Mesenchymal stem cell (in vitro differentiated cells and primary cell): Measurements from ENCODE around the gene COL4A2.

Experiments
- DNase-seq: peaks from one replicate; pipeline ENCODE4 v3.0.0-alpha.2; 2013
- H2AFZ ChIP-seq: one replicate; pipeline ENCODE4 v1.6.1; 2013; ENCODE audit warnings: low read depth, mild to moderate bottlenecking, control low read depth, inconsistent platforms, low read length, moderate library complexity
- H2AK5ac ChIP-seq: 2 replicates; pipeline ENCODE4 v1.6.1; 2013; ENCODE audit warnings: low read length, moderate library complexity, mild to moderate bottlenecking, inconsistent platforms; ENCODE audit not compliant: severe bottlenecking
- H2BK120ac ChIP-seq: one replicate; pipeline ENCODE4 v1.6.1; 2013; ENCODE audit warnings: low read depth, mild to moderate bottlenecking, inconsistent platforms, low read length, moderate library complexity
- H2BK12ac ChIP-seq, 2 experiments: one replicate each; pipeline ENCODE4 v1.6.1; 2013; ENCODE audit warnings: inconsistent platforms in 2 of 2, low read length in 2 of 2, mild to moderate bottlenecking in 2 of 2, moderate library complexity in 2 of 2, control low read depth in 1 of 2
- H2BK15ac ChIP-seq: one replicate; pipeline ENCODE4 v1.6.1; 2013; ENCODE audit warnings: mild to moderate bottlenecking, low read depth, inconsistent platforms; ENCODE audit not compliant: poor library complexity, severe bottlenecking
- H2BK5ac ChIP-seq: 2 replicates; pipeline ENCODE4 v1.6.1; 2013; ENCODE audit warnings: low read depth, mild to moderate bottlenecking, low read length, control low read depth, inconsistent platforms; ENCODE audit not compliant: poor library complexity, severe bottlenecking
- H3K14ac ChIP-seq, 2 experiments: one replicate each; pipeline ENCODE4 v1.6.1; 2013; ENCODE audit warnings: inconsistent platforms in 2 of 2, low read length in 2 of 2, control low read depth in 1 of 2, mild to moderate bottlenecking in 1 of 2, moderate library complexity in 1 of 2
- H3K18ac ChIP-seq, 2 experiments: one replicate each; pipeline ENCODE4 v1.6.1; 2013; ENCODE audit warnings: inconsistent platforms in 2 of 2, low read length in 2 of 2, control low read depth in 1 of 2, low read depth in 1 of 2, mild to moderate bottlenecking in 1 of 2
- H3K23ac ChIP-seq, 2 experiments: one replicate each; pipeline ENCODE4 v1.6.1; 2013; ENCODE audit warnings: inconsistent platforms in 2 of 2, low read length in 2 of 2, mild to moderate bottlenecking in 2 of 2, moderate library complexity in 2 of 2, control low read depth in 1 of 2
- H3K27ac ChIP-seq: 2 replicates; pipeline ENCODE4 v1.5.1; 2013; ENCODE audit warnings: mild to moderate bottlenecking, moderate library complexity, low read length, control low read depth, inconsistent platforms; ENCODE audit not compliant: poor library complexity, severe bottlenecking
- H3K27me3 ChIP-seq, 2 experiments: 2 replicates each; pipeline versions ENCODE4 v1.6.1 to v1.7.0; 2013; ENCODE audit warnings: low read length in 2 of 2, mild to moderate bottlenecking in 2 of 2, moderate library complexity in 2 of 2, control low read depth in 1 of 2, inconsistent platforms in 1 of 2; ENCODE audit not compliant: control insufficient read depth in 1 of 2, insufficient read depth in 1 of 2
- H3K36me3 ChIP-seq, 2 experiments: 2 replicates each; pipeline versions ENCODE4 v1.6.1 to v1.7.0; 2013; ENCODE audit warnings: low read length in 2 of 2, control low read depth in 1 of 2, inconsistent platforms in 1 of 2, low read depth in 1 of 2, mild to moderate bottlenecking in 1 of 2; ENCODE audit not compliant: insufficient read depth in 2 of 2, control insufficient read depth in 1 of 2
- H3K4ac ChIP-seq, 2 experiments: one replicate each; pipeline ENCODE4 v1.6.1; 2013; ENCODE audit warnings: inconsistent platforms in 2 of 2, low read length in 2 of 2, mild to moderate bottlenecking in 2 of 2, moderate library complexity in 2 of 2, control low read depth in 1 of 2, low read depth in 1 of 2
- H3K4me1 ChIP-seq: 2 replicates; pipeline ENCODE4 v1.6.1; 2013; ENCODE audit warnings: low read depth, low read length, control low read depth; ENCODE audit not compliant: control insufficient read depth, insufficient read depth
- H3K4me2 ChIP-seq: 2 replicates; pipeline ENCODE4 v1.6.1; 2013; ENCODE audit warnings: low read length, mild to moderate bottlenecking, inconsistent platforms; ENCODE audit not compliant: poor library complexity, severe bottlenecking
- H3K4me3 ChIP-seq, 2 experiments: 2 replicates each; pipeline versions ENCODE4 v1.5.1 to v1.7.0; 2013; ENCODE audit warnings: low read length in 2 of 2, mild to moderate bottlenecking in 2 of 2, control low read depth in 1 of 2, low read depth in 1 of 2; ENCODE audit not compliant: insufficient read depth in 1 of 2
- H3K79me1 ChIP-seq: replicated peaks from 2 replicates; pipeline ENCODE4 v1.6.1; 2013; ENCODE audit warnings: mild to moderate bottlenecking, control low read depth, low read length, inconsistent platforms; ENCODE audit not compliant: poor library complexity, severe bottlenecking
- H3K9ac ChIP-seq: 2 replicates; pipeline ENCODE4 v1.7.0; 2013; ENCODE audit warnings: mild to moderate bottlenecking, low read length, moderate library complexity
- H3K9me3 ChIP-seq: 2 replicates; pipeline ENCODE4 v1.7.0; 2013; ENCODE audit warnings: mild to moderate bottlenecking, low read length; ENCODE audit not compliant: control insufficient read depth
- H4K8ac ChIP-seq: one replicate; pipeline ENCODE4 v1.6.1; 2013; ENCODE audit warnings: inconsistent platforms, mild to moderate bottlenecking, low read length, moderate library complexity
- H4K91ac ChIP-seq: one replicate; pipeline ENCODE4 v1.6.1; 2013; ENCODE audit warnings: mild to moderate bottlenecking, low read length, inconsistent platforms
- WGBS: methylation state at CpG from one replicate; pipeline ENCODE4 v1.1.7; 2013; ENCODE audit warnings: mixed read lengths; 5-methylcytosine and 5-hydroxymethylcytosine counted together

Gene COL4A2

GRCh38 chr13:110434629-110435028, 127.5 kb downstream of the COL4A2 start:
- Histone ChIP-seq H4K8ac (no peak overlapping the region), H3K9me3 (no peaks in the 10 kb centered on the region)
- 95% methylated on average over 9 of the region's 9 CpGs for WGBS

GRCh38 chr13:110435331-110435730, 128.2 kb downstream of the COL4A2 start:
- 89% methylated on average over 2 of the region's 5 CpGs for WGBS
- Histone ChIP-seq H3K9me3 (no peaks in the 10 kb centered on the region), H3K4me3 (no peak overlapping the region), H3K4me1 (peaks cover 4% of the 10 kb centered on the region), H3K14ac (no peak overlapping the region), H2BK5ac (no peak overlapping the region), H3K4me2 (no peak overlapping the region), H3K4ac (no peak overlapping the region), H3K79me1 (peaks cover 11% of the 10 kb centered on the region), H3K27me3 (no peaks in the 10 kb centered on the region), H4K91ac (no peak overlapping the region), H2AK5ac (no peak overlapping the region), H3K23ac (no peak overlapping the region), H3K18ac (no peak overlapping the region), H2BK120ac (no peak overlapping the region), H3K9ac (no peak overlapping the region), H4K8ac (no peak overlapping the region), H3K27ac (no peak overlapping the region), H2AFZ (no peak overlapping the region), H3K36me3 (peaks cover 59 to 72% of the 10 kb centered on the region in 2 experiments), H2BK15ac (no peak overlapping the region), H2BK12ac (no peak overlapping the region)
- no peak for DNase-seq

More at GRCh38 chr13:110434629-110435028, 127.5 kb downstream of the COL4A2 start:
- Histone ChIP-seq H2BK12ac (no peak overlapping the region), H2AK5ac (no peak overlapping the region), H3K9ac (no peak overlapping the region), H3K27ac (no peak overlapping the region), H3K4me1 (peaks cover 4% of the 10 kb centered on the region), H3K14ac (no peak overlapping the region), H3K36me3 (peaks cover 57 to 73% of the 10 kb centered on the region in 2 experiments), H2BK5ac (no peak overlapping the region), H3K4me3 (no peak overlapping the region), H3K27me3 (no peaks in the 10 kb centered on the region), H2AFZ (no peak overlapping the region), H3K23ac (no peak overlapping the region), H2BK15ac (no peak overlapping the region), H3K79me1 (peaks cover 11% of the 10 kb centered on the region), H4K91ac (no peak overlapping the region), H3K18ac (no peak overlapping the region), H3K4ac (no peak overlapping the region), H2BK120ac (no peak overlapping the region), H3K4me2 (no peak overlapping the region)
- no peak for DNase-seq

DNA sequence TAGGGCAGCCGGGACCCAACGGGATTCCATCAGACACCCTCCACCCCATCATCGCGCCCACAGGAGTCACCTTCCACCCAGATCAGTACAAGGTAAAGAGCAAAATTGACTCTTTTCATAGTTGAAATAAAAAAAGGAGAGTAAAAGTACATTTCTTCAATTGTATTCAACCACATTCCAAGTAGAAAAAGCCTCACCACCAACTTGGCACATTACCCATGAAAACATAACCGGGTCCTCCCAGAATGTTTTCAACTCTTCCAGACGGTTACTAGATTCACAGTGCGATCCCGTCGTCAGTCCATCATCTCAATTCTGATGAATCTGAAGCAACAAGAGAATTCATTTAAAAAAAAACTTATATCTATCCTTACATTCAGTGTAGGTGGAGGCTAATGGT, 129.2 kb downstream of the COL4A2 start:
- Histone ChIP-seq H4K8ac (no peak overlapping the region), H2AFZ (no peak overlapping the region), H2BK120ac (no peak overlapping the region), H3K4me3 (no peak overlapping the region), H3K14ac (no peak overlapping the region), H3K4me2 (no peak overlapping the region), H2BK12ac (no peak overlapping the region), H3K79me1 (peaks cover 15% of the 10 kb centered on the region), H3K4me1 (peaks cover 7% of the 10 kb centered on the region), H2BK15ac (no peak overlapping the region), H3K27ac (no peak overlapping the region), H2AK5ac (no peak overlapping the region), H3K9ac (no peak overlapping the region), H3K9me3 (no peaks in the 10 kb centered on the region), H3K4ac (no peak overlapping the region), H3K27me3 (no peaks in the 10 kb centered on the region), H3K18ac (no peak overlapping the region), H3K23ac (no peak overlapping the region), H4K91ac (no peak overlapping the region), H3K36me3 (peaks cover 61 to 71% of the 10 kb centered on the region in 2 experiments), H2BK5ac (no peak overlapping the region)
- DNase-seq: no peak
- WGBS: 98% methylated on average over 5 of the region's 9 CpGs

DNA sequence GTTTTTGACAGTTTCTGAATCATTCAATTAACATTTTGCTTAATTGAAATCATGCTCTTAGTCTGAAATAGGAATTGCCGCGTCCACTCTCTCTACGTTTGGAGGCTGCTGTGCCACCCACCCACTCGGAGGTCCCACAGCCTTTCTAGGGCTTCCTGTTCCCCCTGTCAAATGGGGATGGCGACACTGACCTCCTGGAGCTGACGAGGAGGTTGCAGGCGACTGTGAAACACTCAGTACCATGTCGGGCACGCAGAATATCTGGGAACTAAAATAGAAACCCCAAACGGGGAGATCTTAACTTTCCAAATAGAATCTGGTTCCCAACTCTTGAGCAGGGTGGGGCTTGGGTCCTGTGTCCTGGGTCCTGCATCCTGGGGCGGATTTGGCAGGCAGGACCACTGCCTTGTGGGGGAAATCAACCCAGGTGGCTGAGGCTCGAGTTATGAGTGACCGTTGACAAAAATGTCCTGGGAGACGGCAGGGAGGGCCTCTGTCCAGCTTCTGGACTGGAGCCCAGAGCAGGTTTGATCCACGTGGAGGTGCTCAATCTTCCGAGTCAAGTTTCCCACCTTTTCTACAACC, 129.8 kb downstream of the COL4A2 start:
- H3K14ac ChIP-seq: no peak overlapping the region
- no peak overlapping the region for H3K9ac ChIP-seq
- H3K23ac ChIP-seq: no peak overlapping the region
- H2AFZ ChIP-seq: no peak overlapping the region
- H3K36me3 ChIP-seq: peaks cover 57 to 68% of the 10 kb centered on the region in 2 experiments
- H3K9me3 ChIP-seq: no peaks in the 10 kb centered on the region
- H3K27me3 ChIP-seq: no peaks in the 10 kb centered on the region
- no peak overlapping the region for H2BK5ac ChIP-seq
- no peak overlapping the region for H3K4me3 ChIP-seq
- no peak for DNase-seq
- H3K4me1 ChIP-seq: peaks cover 7% of the 10 kb centered on the region
- no peak overlapping the region for H4K91ac ChIP-seq
- H3K4me2 ChIP-seq: no peak overlapping the region
- no peak overlapping the region for H2BK120ac ChIP-seq
- no peak overlapping the region for H2BK12ac ChIP-seq
- no peak overlapping the region for H4K8ac ChIP-seq
- 89% methylated on average over 16 of the region's 16 CpGs for WGBS
- no peak overlapping the region for H2AK5ac ChIP-seq
- no peak overlapping the region for H3K4ac ChIP-seq
- H3K79me1 ChIP-seq: peaks cover 14% of the 10 kb centered on the region
- H3K18ac ChIP-seq: no peak overlapping the region
- H3K27ac ChIP-seq: no peak overlapping the region
- no peak overlapping the region for H2BK15ac ChIP-seq
